ENCODE measurements around the gene FAM53B.

Gene FAM53B

GRCh38 chr10:124688386-124688785 is 55.8 kb downstream of the FAM53B start:
- no peak overlapping the region for H3K4me3 ChIP-seq (ENCODE audit: control insufficient read depth, low read depth, low read length)
- TF ChIP-seq, protein P1, sequence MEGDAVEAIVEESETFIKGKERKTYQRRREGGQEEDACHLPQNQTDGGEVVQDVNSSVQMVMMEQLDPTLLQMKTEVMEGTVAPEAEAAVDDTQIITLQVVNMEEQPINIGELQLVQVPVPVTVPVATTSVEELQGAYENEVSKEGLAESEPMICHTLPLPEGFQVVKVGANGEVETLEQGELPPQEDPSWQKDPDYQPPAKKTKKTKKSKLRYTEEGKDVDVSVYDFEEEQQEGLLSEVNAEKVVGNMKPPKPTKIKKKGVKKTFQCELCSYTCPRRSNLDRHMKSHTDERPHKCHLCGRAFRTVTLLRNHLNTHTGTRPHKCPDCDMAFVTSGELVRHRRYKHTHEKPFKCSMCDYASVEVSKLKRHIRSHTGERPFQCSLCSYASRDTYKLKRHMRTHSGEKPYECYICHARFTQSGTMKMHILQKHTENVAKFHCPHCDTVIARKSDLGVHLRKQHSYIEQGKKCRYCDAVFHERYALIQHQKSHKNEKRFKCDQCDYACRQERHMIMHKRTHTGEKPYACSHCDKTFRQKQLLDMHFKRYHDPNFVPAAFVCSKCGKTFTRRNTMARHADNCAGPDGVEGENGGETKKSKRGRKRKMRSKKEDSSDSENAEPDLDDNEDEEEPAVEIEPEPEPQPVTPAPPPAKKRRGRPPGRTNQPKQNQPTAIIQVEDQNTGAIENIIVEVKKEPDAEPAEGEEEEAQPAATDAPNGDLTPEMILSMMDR (IDR thresholded peaks at IDR 0.05; ENCODE audit: control insufficient read depth, insufficient read depth, low read depth, low read length, missing control alignments), result no peak
- DNase-seq (ENCODE audit: low read depth), result no peak

GRCh38 chr10:124686707-124687376 is 57.3 kb downstream of the FAM53B start:
- TF ChIP-seq, protein P1 (IDR thresholded peaks at IDR 0.05; ENCODE audit: control insufficient read depth, insufficient read depth, low read depth, low read length, missing control alignments), result no peak
- H3K4me3 ChIP-seq (ENCODE audit: control insufficient read depth, low read depth, low read length), result no peak overlapping the region
- no peak for DNase-seq (ENCODE audit: low read depth)

DNA sequence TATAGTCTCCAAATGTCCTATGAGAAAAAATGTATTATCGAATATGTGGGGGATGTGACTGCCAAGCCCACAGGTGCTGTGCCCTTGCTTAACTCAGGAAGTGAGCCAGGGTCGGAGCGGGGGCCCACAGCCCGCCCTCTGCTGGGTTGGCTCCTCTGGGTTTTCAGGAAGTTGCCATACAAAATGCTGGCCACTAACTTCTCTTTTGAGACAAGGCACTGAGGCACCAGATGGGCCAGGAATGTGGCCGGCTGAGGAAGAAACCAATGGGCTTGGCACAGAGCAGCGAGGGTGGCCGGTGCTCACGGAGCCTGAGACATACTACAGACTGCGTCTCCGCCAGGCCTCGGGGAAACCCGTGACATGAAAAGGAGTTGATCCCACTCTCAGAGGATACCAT is 58.9 kb downstream of the FAM53B start:
- TF ChIP-seq, protein P1 (IDR thresholded peaks at IDR 0.05; ENCODE audit: control insufficient read depth, insufficient read depth, low read depth, low read length, missing control alignments), result no peak
- DNase-seq (ENCODE audit: low read depth), result no peak
- no peak overlapping the region for H3K4me3 ChIP-seq (ENCODE audit: control insufficient read depth, low read depth, low read length)

GRCh38 chr10:124683814-124684213 is 60.4 kb downstream of the FAM53B start:
- H3K4me3 ChIP-seq (ENCODE audit: control insufficient read depth, low read depth, low read length), result no peak overlapping the region
- TF ChIP-seq, protein P1 (IDR thresholded peaks at IDR 0.05; ENCODE audit: control insufficient read depth, insufficient read depth, low read depth, low read length, missing control alignments), result no peak
- DNase-seq (ENCODE audit: low read depth), result no peak

DNA sequence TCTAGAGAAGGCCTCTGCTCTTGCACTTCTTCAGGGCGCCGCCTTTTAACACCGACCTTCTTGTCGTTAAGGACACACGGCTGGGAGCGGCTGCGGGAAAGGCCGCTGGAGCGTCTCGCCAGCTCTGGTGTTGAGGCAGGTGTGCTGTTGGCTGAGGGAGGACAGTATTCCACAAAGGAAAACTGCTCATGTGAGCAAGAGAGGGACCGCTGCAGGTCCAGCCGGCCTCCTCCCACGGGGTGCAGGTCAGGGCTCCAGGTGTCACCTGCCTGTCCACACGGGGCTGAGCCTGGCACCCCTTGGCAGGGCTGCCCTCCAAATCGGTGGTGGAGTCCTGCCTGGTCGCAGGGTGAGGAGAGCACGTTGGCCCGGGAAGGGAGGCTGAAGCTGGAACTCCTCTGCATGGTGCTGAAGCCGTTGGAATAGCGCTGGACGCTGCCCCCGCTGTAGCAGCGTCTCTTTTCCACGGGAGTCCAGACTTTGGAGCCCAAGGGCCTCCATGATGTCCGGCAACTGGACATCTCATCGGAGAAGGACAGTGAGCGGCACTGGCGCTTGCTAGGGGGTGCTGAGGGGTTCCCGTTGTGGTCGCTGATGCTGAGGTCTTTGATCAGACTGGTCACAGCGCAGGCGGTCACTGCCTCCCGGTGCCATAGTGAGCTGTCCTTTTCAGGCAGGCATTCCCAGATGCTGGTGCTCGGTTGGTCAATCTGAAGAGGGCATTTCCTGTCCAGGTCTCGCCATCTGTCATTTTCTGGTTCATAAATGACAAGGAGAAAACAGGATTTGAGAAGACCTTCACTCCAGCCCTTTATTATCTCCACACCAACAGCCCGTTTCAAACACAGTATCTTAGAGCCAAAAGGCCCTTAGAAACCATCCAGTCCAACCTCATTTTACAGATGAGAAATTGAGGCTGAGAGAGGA is 62.3 kb downstream of the FAM53B start:
- TF ChIP-seq, protein P1 (IDR thresholded peaks at IDR 0.05; ENCODE audit: control insufficient read depth, insufficient read depth, low read depth, low read length, missing control alignments), result no peak
- DNase-seq (ENCODE audit: low read depth), result no peak
- no peak overlapping the region for H3K4me3 ChIP-seq (ENCODE audit: control insufficient read depth, low read depth, low read length)

- H3K4me3 ChIP-seq (ENCODE audit: control insufficient read depth, low read depth, low read length), result no peak overlapping the region
- TF ChIP-seq, protein P1 (IDR thresholded peaks at IDR 0.05; ENCODE audit: control insufficient read depth, insufficient read depth, low read depth, low read length, missing control alignments), result no peak
- DNase-seq (ENCODE audit: low read depth), result no peak
Measured at GRCh38 chr10:124681091-124681490, 63.1 kb downstream of the FAM53B start.
